ENCODE results near the gene ZNF366.

The ZNF366 gene

DNA sequence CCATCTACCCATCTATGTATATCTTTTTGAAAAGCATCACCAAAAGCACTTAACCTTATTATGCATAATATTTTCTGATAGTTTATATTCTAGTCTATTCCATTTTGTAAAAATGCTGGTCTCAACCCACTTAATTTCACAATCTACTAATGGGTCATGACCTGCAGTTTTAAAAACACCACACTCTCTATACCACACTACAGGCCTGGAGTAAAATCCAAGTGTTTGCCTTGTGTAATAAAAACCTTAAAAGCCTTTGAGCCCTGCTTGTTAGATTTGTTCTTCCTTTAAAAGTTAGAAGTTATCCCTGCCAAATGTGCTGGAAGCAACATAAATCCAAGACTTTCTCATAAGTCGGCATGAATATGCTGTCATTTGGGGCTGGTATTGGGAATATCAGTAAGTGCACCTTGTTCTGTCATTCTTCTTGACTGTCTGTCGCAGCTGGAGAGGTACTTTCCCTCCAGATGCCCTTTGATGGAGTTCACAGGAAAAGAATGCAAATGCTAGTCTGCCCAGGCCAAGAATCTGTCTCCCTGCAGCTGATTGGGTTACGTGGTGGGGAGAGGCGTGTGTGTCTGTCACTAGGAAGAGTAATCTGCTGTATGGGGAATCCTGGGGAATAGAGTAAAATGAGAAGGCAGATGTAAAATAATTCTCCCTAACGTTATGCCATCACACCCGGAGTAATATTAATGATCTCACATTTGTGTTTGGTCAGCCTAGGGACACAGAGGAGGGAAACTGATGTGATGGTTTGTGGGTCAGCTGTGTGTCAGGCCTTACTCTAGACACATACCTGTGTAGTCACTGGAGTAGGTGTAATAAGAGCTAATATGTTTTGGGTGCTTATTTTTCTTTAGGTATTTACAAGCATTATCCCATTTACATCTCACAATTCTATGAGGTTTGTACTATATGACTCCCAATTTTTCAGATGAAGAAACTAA, 79.4 kb downstream of the ZNF366 start:
- no peak overlapping the region for H3K4me2 ChIP-seq (ENCODE audit: low read depth, low read length, poor library complexity, severe bottlenecking)
- no peak overlapping the region for H3K9ac ChIP-seq (ENCODE audit: low read depth, low read length, poor library complexity, severe bottlenecking)
- H3K79me2 ChIP-seq (ENCODE audit: insufficient read depth, low read length): no peaks in the 10 kb centered on the region
- no peaks in the 10 kb centered on the region for H3K9me2 ChIP-seq (replicated peaks; ENCODE audit: low read depth, low read length)
- H3K4me3 ChIP-seq (ENCODE audit: low read length, poor library complexity, severe bottlenecking): no peak overlapping the region
- H4K20me1 ChIP-seq (ENCODE audit: insufficient read depth, low read length, poor library complexity, severe bottlenecking): no peaks in the 10 kb centered on the region
- no peaks in the 10 kb centered on the region for H3K9me3 ChIP-seq (ENCODE audit: insufficient read depth, low read depth, low read length)
- H3K27me3 ChIP-seq (ENCODE audit: insufficient read depth, low read length, poor library complexity, severe bottlenecking): no peaks in the 10 kb centered on the region
- no peak overlapping the region for H2AFZ ChIP-seq (ENCODE audit: low read length)
- no peaks in the 10 kb centered on the region for H3F3A ChIP-seq (ENCODE audit: low read depth)
- no peaks in the 10 kb centered on the region for H3K36me3 ChIP-seq (ENCODE audit: insufficient read depth, low read length)
- TF ChIP-seq, protein P1, sequence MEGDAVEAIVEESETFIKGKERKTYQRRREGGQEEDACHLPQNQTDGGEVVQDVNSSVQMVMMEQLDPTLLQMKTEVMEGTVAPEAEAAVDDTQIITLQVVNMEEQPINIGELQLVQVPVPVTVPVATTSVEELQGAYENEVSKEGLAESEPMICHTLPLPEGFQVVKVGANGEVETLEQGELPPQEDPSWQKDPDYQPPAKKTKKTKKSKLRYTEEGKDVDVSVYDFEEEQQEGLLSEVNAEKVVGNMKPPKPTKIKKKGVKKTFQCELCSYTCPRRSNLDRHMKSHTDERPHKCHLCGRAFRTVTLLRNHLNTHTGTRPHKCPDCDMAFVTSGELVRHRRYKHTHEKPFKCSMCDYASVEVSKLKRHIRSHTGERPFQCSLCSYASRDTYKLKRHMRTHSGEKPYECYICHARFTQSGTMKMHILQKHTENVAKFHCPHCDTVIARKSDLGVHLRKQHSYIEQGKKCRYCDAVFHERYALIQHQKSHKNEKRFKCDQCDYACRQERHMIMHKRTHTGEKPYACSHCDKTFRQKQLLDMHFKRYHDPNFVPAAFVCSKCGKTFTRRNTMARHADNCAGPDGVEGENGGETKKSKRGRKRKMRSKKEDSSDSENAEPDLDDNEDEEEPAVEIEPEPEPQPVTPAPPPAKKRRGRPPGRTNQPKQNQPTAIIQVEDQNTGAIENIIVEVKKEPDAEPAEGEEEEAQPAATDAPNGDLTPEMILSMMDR (conservative IDR thresholded peaks at IDR 0.05; ENCODE audit: low read length): no peak
- TF ChIP-seq EZH2phosphoT487 (IDR thresholded peaks at IDR 0.05; ENCODE audit: borderline replicate concordance): no peak
- H3K4me1 ChIP-seq (ENCODE audit: insufficient read depth, low read length, poor library complexity, severe bottlenecking): no peaks in the 10 kb centered on the region

DNA sequence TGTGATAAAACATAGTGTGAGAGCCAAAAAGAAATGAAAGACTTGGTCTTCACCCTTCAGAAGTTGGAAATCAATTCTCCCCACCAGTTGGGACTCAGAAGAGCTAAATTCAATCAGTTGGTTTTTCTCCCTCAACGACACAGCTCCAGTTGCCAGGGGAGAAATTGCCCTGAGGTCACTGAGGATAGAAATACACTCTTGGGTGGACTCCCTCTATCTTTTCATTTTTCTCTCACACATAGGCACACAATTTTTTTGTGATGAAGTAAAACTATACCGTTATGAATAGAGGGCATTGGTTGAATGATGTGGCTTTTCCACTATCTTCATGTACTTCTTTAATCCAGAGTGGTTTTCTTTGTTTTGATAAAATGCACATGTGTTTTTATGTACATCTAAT, 80.2 kb downstream of the ZNF366 start:
- Histone ChIP-seq H3K9me2 (replicated peaks; ENCODE audit: low read depth, low read length) (no peaks in the 10 kb centered on the region), H3K4me2 (ENCODE audit: low read depth, low read length, poor library complexity, severe bottlenecking) (no peak overlapping the region), H3K36me3 (ENCODE audit: insufficient read depth, low read length) (no peaks in the 10 kb centered on the region), H3K79me2 (ENCODE audit: insufficient read depth, low read length) (no peaks in the 10 kb centered on the region), H3K27me3 (ENCODE audit: insufficient read depth, low read length, poor library complexity, severe bottlenecking) (no peaks in the 10 kb centered on the region), H3K4me3 (ENCODE audit: low read length, poor library complexity, severe bottlenecking) (no peak overlapping the region), H3K4me1 (ENCODE audit: insufficient read depth, low read length, poor library complexity, severe bottlenecking) (no peaks in the 10 kb centered on the region), H4K20me1 (ENCODE audit: insufficient read depth, low read length, poor library complexity, severe bottlenecking) (no peaks in the 10 kb centered on the region), H2AFZ (ENCODE audit: low read length) (no peak overlapping the region), H3F3A (ENCODE audit: low read depth) (no peaks in the 10 kb centered on the region), H3K9me3 (ENCODE audit: insufficient read depth, low read depth, low read length) (no peaks in the 10 kb centered on the region), H3K9ac (ENCODE audit: low read depth, low read length, poor library complexity, severe bottlenecking) (no peak overlapping the region)
- TF ChIP-seq, protein P1 (conservative IDR thresholded peaks at IDR 0.05; ENCODE audit: low read length): no peak
- no peak for TF ChIP-seq EZH2phosphoT487 (IDR thresholded peaks at IDR 0.05; ENCODE audit: borderline replicate concordance)

DNA sequence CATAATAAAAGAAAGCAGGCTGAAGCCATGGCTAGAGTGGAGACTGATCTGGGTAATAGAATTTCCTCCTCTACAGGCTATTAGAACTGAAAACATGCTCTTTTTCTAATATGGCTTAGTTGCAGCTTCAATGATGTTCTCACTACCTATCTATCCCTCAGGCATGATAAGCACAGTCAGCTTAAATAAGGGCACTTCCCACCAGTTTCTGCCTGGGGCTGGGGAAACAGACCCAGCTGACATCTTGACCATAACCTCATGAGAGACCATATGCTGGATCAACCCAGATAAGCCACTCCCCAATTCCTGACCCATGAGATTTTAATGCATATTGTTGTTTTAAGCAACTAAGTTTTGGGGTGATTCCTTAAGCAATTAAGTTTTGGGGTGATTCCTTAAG, 81.2 kb downstream of the ZNF366 start:
- Histone ChIP-seq H3K36me3 (ENCODE audit: insufficient read depth, low read length) (no peaks in the 10 kb centered on the region), H3K9ac (ENCODE audit: low read depth, low read length, poor library complexity, severe bottlenecking) (no peak overlapping the region), H3K79me2 (ENCODE audit: insufficient read depth, low read length) (no peaks in the 10 kb centered on the region), H3K27me3 (ENCODE audit: insufficient read depth, low read length, poor library complexity, severe bottlenecking) (no peaks in the 10 kb centered on the region), H4K20me1 (ENCODE audit: insufficient read depth, low read length, poor library complexity, severe bottlenecking) (no peaks in the 10 kb centered on the region), H3K9me2 (replicated peaks; ENCODE audit: low read depth, low read length) (no peaks in the 10 kb centered on the region), H3K4me2 (ENCODE audit: low read depth, low read length, poor library complexity, severe bottlenecking) (no peak overlapping the region), H3K9me3 (ENCODE audit: insufficient read depth, low read depth, low read length) (no peaks in the 10 kb centered on the region), H2AFZ (ENCODE audit: low read length) (no peak overlapping the region), H3K4me3 (ENCODE audit: low read length, poor library complexity, severe bottlenecking) (no peak overlapping the region), H3K4me1 (ENCODE audit: insufficient read depth, low read length, poor library complexity, severe bottlenecking) (no peaks in the 10 kb centered on the region), H3F3A (ENCODE audit: low read depth) (no peaks in the 10 kb centered on the region)
- TF ChIP-seq EZH2phosphoT487 (IDR thresholded peaks at IDR 0.05; ENCODE audit: borderline replicate concordance): no peak
- TF ChIP-seq, protein P1 (conservative IDR thresholded peaks at IDR 0.05; ENCODE audit: low read length): no peak
